Mucosa of descending colon (tissue), 3 donors: ENCODE data around the gene PSMG2. TPM values are rescaled to one million over a fixed set of nuclear protein-coding genes. Genes with fewer than 3 reads are reported as not detected.
"Not testable (repeated sequence)": the region's sequence is repeated elsewhere in the genome, so short reads cannot be mapped to it uniquely, and the experiment has no call there.

ENCODE experiments used
- ATAC-seq: fragments of 200-7000 bp; cut with Tn5 transposase; one replicate; pipeline ENCODE4 v1.9.1; 2020; ENCODE audit warnings: mild to moderate bottlenecking, moderate library complexity
- DNase-seq, 3 donors: peaks; one replicate each; pipeline ENCODE4 v3.0.0-alpha.2; 2020
- H3K36me3 ChIP-seq: fragments of 200-600 bp; one replicate; pipeline ENCODE4 v1.8.0; 2021; ENCODE audit warnings: low read depth, mild to moderate bottlenecking
- H3K4me1 ChIP-seq: fragments of 200-600 bp; one replicate; pipeline ENCODE4 v1.8.0; 2021; ENCODE audit warnings: low read depth, mild to moderate bottlenecking
- H3K4me3 ChIP-seq: fragments of 200-600 bp; one replicate; pipeline ENCODE4 v1.8.0; 2021; ENCODE audit warnings: mild to moderate bottlenecking
- H3K9me3 ChIP-seq: fragments of 200-600 bp; one replicate; pipeline ENCODE4 v1.8.0; 2021; ENCODE audit warnings: mild to moderate bottlenecking
- CTCF ChIP-seq: fragments of 200-600 bp; IDR thresholded peaks from one replicate; pipeline ENCODE4 v1.8.0; 2022; ENCODE audit warnings: antibody characterized with exemption, mild to moderate bottlenecking
- intact Hi-C, 2 donors: fragments of 100-400 bp; cut with DNase I in 1 of 2; cut with micrococcal nuclease in 1 of 2; formaldehyde crosslinking; loops; one replicate each; pipeline versions ENCODE4 v1.11.0 to v1.11.1; 2022; cut with DNase I, micrococcal nuclease
- total RNA-seq, 3 donors: library from RNA; stranded (reverse); fragmentation: NEBNext Ultra II Directional in 2 of 3; extraction: Animal tissue kit (Norgen Biotek cat#: 25700) in 2 of 3; gene quantifications; one replicate each; pipeline versions ENCODE4 v1.2.1 to v1.2.4, GENCODE V29; 2021 to 2023
- donor health status: DM: no; HTN: no; CAD: no; lungs with moderate emphysema.
- donor health status: DM: no; HTN: no; CAD: no.
- donor health status: DM: no; HTN: yes; CAD: no.

Gene PSMG2
- total RNA-seq, 3 donors from 2014 or later, result 68.7 to 73.8 (median 69.3) TPM

- intact Hi-C loops, result no loop called here
- Histone ChIP-seq H3K9me3 (no peaks in the 10 kb centered on the region), H3K4me3 (no peak overlapping the region), H3K36me3 (no peaks in the 10 kb centered on the region), H3K4me1 (no peaks in the 10 kb centered on the region)
- ATAC-seq, result no peak
- no peak for TF ChIP-seq CTCF
- peak in 1 of 3 donors; percentile 21 for DNase-seq
Measured at GRCh38 chr18:12750076-12750714, 47.4 kb downstream of the PSMG2 start.

- no peaks in the 10 kb centered on the region for H3K36me3 ChIP-seq
- ATAC-seq (no peak), DNase-seq (no peak)
- no peak overlapping the region for H3K4me3 ChIP-seq
- no peak for TF ChIP-seq CTCF
- H3K4me1 ChIP-seq, result no peaks in the 10 kb centered on the region
- H3K9me3 ChIP-seq, result no peaks in the 10 kb centered on the region
- intact Hi-C loops, result no loop called here
Measured at GRCh38 chr18:12750715-12751502, 48.1 kb downstream of the PSMG2 start.

GRCh38 chr18:12751503-12751884, 48.7 kb downstream of the PSMG2 start:
- no peak for ATAC-seq
- no peak for TF ChIP-seq CTCF
- intact Hi-C loops, result no loop called here
- H3K4me3 ChIP-seq, result no peak overlapping the region
- no peaks in the 10 kb centered on the region for H3K9me3 ChIP-seq
- no peak for DNase-seq
- no peaks in the 10 kb centered on the region for H3K4me1 ChIP-seq
- no peaks in the 10 kb centered on the region for H3K36me3 ChIP-seq

GRCh38 chr18:12751891-12752290, 49.0 kb downstream of the PSMG2 start:
- no peak for ATAC-seq
- no peak for DNase-seq
- Histone ChIP-seq H3K36me3 (no peaks in the 10 kb centered on the region), H3K4me1 (no peaks in the 10 kb centered on the region), H3K4me3 (no peak overlapping the region), H3K9me3 (no peaks in the 10 kb centered on the region)
- intact Hi-C loops, result no loop called here
- TF ChIP-seq CTCF, result no peak

- Histone ChIP-seq H3K4me3 (no peak overlapping the region), H3K36me3 (no peaks in the 10 kb centered on the region), H3K4me1 (no peaks in the 10 kb centered on the region), H3K9me3 (no peaks in the 10 kb centered on the region)
- no peak for ATAC-seq
- no peak for DNase-seq
- intact Hi-C loops, result no loop called here
- no peak for TF ChIP-seq CTCF
Measured at GRCh38 chr18:12754511-12754910, 51.7 kb downstream of the PSMG2 start.

- ATAC-seq, H3K4me3 ChIP-seq, H3K9me3 ChIP-seq, DNase-seq, intact Hi-C loops, H3K4me1 ChIP-seq, H3K36me3 ChIP-seq: not testable (repeated sequence)
Measured at GRCh38 chr18:12755606-12756005, 52.8 kb downstream of the PSMG2 start.

GRCh38 chr18:12756619-12757239, 53.9 kb downstream of the PSMG2 start:
- ATAC-seq, H3K4me1 ChIP-seq, intact Hi-C loops, DNase-seq, H3K9me3 ChIP-seq, H3K36me3 ChIP-seq, H3K4me3 ChIP-seq: not testable (repeated sequence)

- H3K9me3 ChIP-seq, H3K4me3 ChIP-seq, H3K36me3 ChIP-seq, intact Hi-C loops, ATAC-seq, H3K4me1 ChIP-seq, DNase-seq: not testable (repeated sequence)
Measured at GRCh38 chr18:12758566-12758965, 55.7 kb downstream of the PSMG2 start.
